K562 (cell line): Measurements from ENCODE around the gene MAML1. TPM values are rescaled to one million over a fixed set of nuclear protein-coding genes. Genes with fewer than 3 reads are reported as not detected.

Experiments
- ADNP ChIP-seq: fragments of 200-800 bp; sonication (Bioruptor generic); IDR thresholded peaks from 2 replicates; pipeline ENCODE4 v1.6.1; 2016; ENCODE audit warnings: missing genetic modification characterization, missing compliant biosample characterization
- ARHGAP35 ChIP-seq: fragments of 450-650 bp; IDR thresholded peaks from 2 replicates; pipeline ENCODE4 v1.6.1; 2018; ENCODE audit not compliant: partially characterized antibody
- ARID1B ChIP-seq: fragments of 450-650 bp; IDR thresholded peaks from 2 replicates; pipeline ENCODE4 v1.6.1; 2016; ENCODE audit warnings: antibody characterized with exemption, mild to moderate bottlenecking, inconsistent platforms
- CBFA2T3 ChIP-seq: fragments of 450-650 bp; IDR thresholded peaks from 2 replicates; pipeline ENCODE4 v1.6.1; 2017
- CCAR2 ChIP-seq: fragments of 200-400 bp; formaldehyde crosslinking; IDR thresholded peaks from 2 replicates; pipeline ENCODE4 v1.6.1; 2017; ENCODE audit warnings: mild to moderate bottlenecking, low read depth, low read length
- COPS2 ChIP-seq: fragments of 450-650 bp; conservative IDR thresholded peaks from 2 replicates; pipeline ENCODE4 v1.6.1; 2016; ENCODE audit warnings: mild to moderate bottlenecking, moderate library complexity
- HDAC6 ChIP-seq: IDR thresholded peaks from 2 replicates; pipeline ENCODE4 v1.6.1; 2012; ENCODE audit warnings: low read depth, mild to moderate bottlenecking, control low read depth, inconsistent platforms, low read length, moderate library complexity
- KLF16 ChIP-seq: IDR thresholded peaks from 2 replicates; pipeline ENCODE4 v1.6.1; 2016; ENCODE audit warnings: antibody characterized with exemption
- PHTF2 ChIP-seq: fragments of 250-450 bp; sonication (Bioruptor Pico); IDR thresholded peaks from 2 replicates; pipeline ENCODE4 v1.5.0; 2021; ENCODE audit warnings: mild to moderate bottlenecking
- RAD51 ChIP-seq: fragments of 450-650 bp; IDR thresholded peaks from 2 replicates; pipeline ENCODE4 v1.7.1; 2016; ENCODE audit warnings: low read depth, mild to moderate bottlenecking, borderline replicate concordance
- RBM17 ChIP-seq: fragments of 200-400 bp; formaldehyde crosslinking; IDR thresholded peaks from 2 replicates; pipeline ENCODE4 v1.6.1; 2017; ENCODE audit warnings: low read depth, mild to moderate bottlenecking, low read length, borderline replicate concordance
- SMAD3 ChIP-seq: fragments of 450-650 bp; formaldehyde crosslinking; conservative IDR thresholded peaks from 2 replicates; pipeline ENCODE4 v1.4.0; 2020; ENCODE audit warnings: mild to moderate bottlenecking
- SMARCA4 ChIP-seq: fragments of 450-650 bp; IDR thresholded peaks from 2 replicates; pipeline ENCODE4 v1.6.1; 2016
- SMC3 ChIP-seq: conservative IDR thresholded peaks from 2 replicates; pipeline ENCODE4 v1.6.1; 2011; ENCODE audit warnings: low read depth, low read length, improper control_type of control experiment; ENCODE audit not compliant: insufficient read depth
- SOX6 ChIP-seq: fragments of 450-650 bp; IDR thresholded peaks from 2 replicates; pipeline ENCODE4 v1.6.1; 2014; ENCODE audit warnings: mild to moderate bottlenecking
- SPI1 ChIP-seq: IDR thresholded peaks from 2 replicates; pipeline ENCODE4 v1.6.1; 2011; ENCODE audit warnings: low read depth, low read length, control low read depth, borderline replicate concordance
- TEAD4 ChIP-seq, 2 experiments: sonication (generic) in 1 of 2; formaldehyde crosslinking in 1 of 2; IDR thresholded peaks; 2 replicates each; pipeline versions ENCODE4 v1.6.1 to v1.8.0; 2012 to 2022; ENCODE audit warnings: borderline replicate concordance in 1 of 2, inconsistent platforms in 1 of 2, low read length in 1 of 2, mild to moderate bottlenecking in 1 of 2, missing genetic modification reagents in 1 of 2
- ZNF668 ChIP-seq: fragments of 250-450 bp; sonication (Bioruptor Pico); IDR thresholded peaks from 2 replicates; pipeline ENCODE4 v1.8.0; 2022; ENCODE audit warnings: mild to moderate bottlenecking, inconsistent platforms
- polyA plus RNA-seq, 8 experiments: library from polyadenylated mRNA; depleted of rRNA in 4 of 8; stranded (reverse) in 5 of 8; unstranded in 3 of 8; fragments of >200 nt; fragmentation: Nextera tagmentation in 2 of 8; fragmentation: Illumina TruSeq in 1 of 8; extraction: Ambion mirVana in 2 of 8; extraction: Trizol in 1 of 8; gene quantifications; 2 replicates each; pipeline versions ENCODE4 v1.2.1 to v1.2.3, GENCODE V29; 2011 to 2014; ENCODE audit warnings: inconsistent platforms in 1 of 8, missing spikeins in 1 of 8
- total RNA-seq, 7 experiments: library from RNA; depleted of rRNA in 6 of 7; stranded (reverse); fragments of >200 nt in 6 of 7; fragmentation: Illumina TruSeq in 2 of 7; extraction: Trizol in 2 of 7; gene quantifications; 2 replicates each; pipeline versions ENCODE4 v1.2.1 to v1.2.3, GENCODE V29; 2011 to 2021; ENCODE audit warnings: low replicate concordance in 1 of 7
- TF ChIP-seq, protein P1 (sequence below): sonication (generic); formaldehyde crosslinking; IDR thresholded peaks from 2 replicates; pipeline ENCODE4 v1.8.0; 2022; ENCODE audit warnings: missing genetic modification reagents, mild to moderate bottlenecking, borderline replicate concordance
- TF ChIP-seq, protein P2 (sequence below): sonication (generic); IDR thresholded peaks from 2 replicates; pipeline ENCODE4 v1.6.1; 2016
- TF ChIP-seq, protein P3 (sequence below): sonication (generic); formaldehyde crosslinking; IDR thresholded peaks from 2 replicates; pipeline ENCODE4 v1.8.0; 2022; ENCODE audit warnings: mild to moderate bottlenecking, missing genetic modification reagents
- TF ChIP-seq, protein P4 (sequence below): fragments of 250-450 bp; sonication (Bioruptor Pico); IDR thresholded peaks from 2 replicates; pipeline ENCODE4 v1.5.0; 2020; ENCODE audit warnings: mild to moderate bottlenecking, borderline replicate concordance
- TF ChIP-seq, protein P5 (sequence below): fragments of 250-450 bp; sonication (Bioruptor Pico); IDR thresholded peaks from 2 replicates; pipeline ENCODE4 v1.5.0; 2022; ENCODE audit warnings: mild to moderate bottlenecking

MAML1 gene
- total and polyA plus RNA-seq, 9 of the 15 experiments (the other 6 are each of a cell fraction or from before 2014, with no cell fraction given) = 0.32 to 18.4 (median 7.0) TPM

DNA sequence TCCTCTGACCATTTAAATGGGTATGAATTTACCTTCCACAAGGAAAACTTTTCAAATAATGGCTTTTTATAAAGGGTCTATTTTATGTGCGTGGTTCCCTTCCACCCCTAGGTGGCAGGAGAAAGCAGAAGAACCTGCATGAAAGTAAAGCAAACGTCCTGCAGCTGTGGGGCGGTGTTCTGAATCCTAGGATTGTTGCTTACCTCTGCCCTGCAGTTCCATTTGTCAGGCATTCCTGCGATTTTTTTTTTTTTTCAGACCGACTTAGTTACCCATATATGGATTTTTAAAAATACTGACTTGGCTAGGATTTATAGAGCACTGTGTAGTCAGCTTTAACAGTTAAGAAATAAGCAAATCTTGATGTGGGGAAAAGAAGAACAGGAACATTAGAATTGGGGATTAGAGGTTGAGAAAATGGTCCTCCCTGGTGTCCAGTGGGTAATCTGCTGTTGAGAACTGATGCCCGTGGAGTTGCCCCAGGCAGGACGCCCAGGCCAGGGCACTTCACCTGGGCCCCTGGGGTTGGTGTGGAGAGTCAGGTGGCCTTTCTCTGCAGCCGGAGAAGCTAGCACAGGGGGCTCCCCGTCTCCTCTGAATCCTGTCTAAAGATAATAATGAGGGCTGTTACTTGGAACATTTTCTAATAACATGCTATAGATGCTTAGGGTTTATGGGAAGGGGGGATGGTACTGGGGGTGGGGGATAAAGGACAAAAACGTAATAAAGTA lies 30.8 kb downstream of the MAML1 start (continued):
- TF ChIP-seq HDAC6 (no peak), CBFA2T3 (no peak), ARHGAP35 (no peak), COPS2 (no peak), SMC3 (peak; percentile 50), PHTF2 (CRISPR knock-in tag) (no peak), TEAD4 (IDR thresholded peaks at IDR 0.05; ENCODE audit: low read length) (no peak; the same call in 1 of the 2 replicates), TEAD4 (CRISPR knock-in tag; IDR thresholded peaks at IDR 0.05; ENCODE audit: borderline replicate concordance) (no peak), ZNF668 (no peak), SMAD3 (CRISPR knock-in tag) (no peak), RBM17 (no peak), SMARCA4 (no peak), KLF16 (0 out of 2 replicates have a peak, but pooled peaks have one; percentile 53), SPI1 (no peak), SOX6 (no peak), ADNP (tag) (no peak), CCAR2 (no peak), RAD51 (no peak), ARID1B (no peak)
- TF ChIP-seq, protein P1, sequence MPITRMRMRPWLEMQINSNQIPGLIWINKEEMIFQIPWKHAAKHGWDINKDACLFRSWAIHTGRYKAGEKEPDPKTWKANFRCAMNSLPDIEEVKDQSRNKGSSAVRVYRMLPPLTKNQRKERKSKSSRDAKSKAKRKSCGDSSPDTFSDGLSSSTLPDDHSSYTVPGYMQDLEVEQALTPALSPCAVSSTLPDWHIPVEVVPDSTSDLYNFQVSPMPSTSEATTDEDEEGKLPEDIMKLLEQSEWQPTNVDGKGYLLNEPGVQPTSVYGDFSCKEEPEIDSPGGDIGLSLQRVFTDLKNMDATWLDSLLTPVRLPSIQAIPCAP = no peak
- TF ChIP-seq, protein P2, sequence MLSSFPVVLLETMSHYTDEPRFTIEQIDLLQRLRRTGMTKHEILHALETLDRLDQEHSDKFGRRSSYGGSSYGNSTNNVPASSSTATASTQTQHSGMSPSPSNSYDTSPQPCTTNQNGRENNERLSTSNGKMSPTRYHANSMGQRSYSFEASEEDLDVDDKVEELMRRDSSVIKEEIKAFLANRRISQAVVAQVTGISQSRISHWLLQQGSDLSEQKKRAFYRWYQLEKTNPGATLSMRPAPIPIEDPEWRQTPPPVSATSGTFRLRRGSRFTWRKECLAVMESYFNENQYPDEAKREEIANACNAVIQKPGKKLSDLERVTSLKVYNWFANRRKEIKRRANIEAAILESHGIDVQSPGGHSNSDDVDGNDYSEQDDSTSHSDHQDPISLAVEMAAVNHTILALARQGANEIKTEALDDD = no peak
- TF ChIP-seq, protein P3, sequence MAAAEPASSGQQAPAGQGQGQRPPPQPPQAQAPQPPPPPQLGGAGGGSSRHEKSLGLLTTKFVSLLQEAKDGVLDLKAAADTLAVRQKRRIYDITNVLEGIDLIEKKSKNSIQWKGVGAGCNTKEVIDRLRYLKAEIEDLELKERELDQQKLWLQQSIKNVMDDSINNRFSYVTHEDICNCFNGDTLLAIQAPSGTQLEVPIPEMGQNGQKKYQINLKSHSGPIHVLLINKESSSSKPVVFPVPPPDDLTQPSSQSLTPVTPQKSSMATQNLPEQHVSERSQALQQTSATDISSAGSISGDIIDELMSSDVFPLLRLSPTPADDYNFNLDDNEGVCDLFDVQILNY (CRISPR knock-in tag) = no peak
- TF ChIP-seq, protein P4, sequence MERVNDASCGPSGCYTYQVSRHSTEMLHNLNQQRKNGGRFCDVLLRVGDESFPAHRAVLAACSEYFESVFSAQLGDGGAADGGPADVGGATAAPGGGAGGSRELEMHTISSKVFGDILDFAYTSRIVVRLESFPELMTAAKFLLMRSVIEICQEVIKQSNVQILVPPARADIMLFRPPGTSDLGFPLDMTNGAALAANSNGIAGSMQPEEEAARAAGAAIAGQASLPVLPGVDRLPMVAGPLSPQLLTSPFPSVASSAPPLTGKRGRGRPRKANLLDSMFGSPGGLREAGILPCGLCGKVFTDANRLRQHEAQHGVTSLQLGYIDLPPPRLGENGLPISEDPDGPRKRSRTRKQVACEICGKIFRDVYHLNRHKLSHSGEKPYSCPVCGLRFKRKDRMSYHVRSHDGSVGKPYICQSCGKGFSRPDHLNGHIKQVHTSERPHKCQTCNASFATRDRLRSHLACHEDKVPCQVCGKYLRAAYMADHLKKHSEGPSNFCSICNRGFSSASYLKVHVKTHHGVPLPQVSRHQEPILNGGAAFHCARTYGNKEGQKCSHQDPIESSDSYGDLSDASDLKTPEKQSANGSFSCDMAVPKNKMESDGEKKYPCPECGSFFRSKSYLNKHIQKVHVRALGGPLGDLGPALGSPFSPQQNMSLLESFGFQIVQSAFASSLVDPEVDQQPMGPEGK (CRISPR knock-in tag) = no peak
- TF ChIP-seq, protein P5, sequence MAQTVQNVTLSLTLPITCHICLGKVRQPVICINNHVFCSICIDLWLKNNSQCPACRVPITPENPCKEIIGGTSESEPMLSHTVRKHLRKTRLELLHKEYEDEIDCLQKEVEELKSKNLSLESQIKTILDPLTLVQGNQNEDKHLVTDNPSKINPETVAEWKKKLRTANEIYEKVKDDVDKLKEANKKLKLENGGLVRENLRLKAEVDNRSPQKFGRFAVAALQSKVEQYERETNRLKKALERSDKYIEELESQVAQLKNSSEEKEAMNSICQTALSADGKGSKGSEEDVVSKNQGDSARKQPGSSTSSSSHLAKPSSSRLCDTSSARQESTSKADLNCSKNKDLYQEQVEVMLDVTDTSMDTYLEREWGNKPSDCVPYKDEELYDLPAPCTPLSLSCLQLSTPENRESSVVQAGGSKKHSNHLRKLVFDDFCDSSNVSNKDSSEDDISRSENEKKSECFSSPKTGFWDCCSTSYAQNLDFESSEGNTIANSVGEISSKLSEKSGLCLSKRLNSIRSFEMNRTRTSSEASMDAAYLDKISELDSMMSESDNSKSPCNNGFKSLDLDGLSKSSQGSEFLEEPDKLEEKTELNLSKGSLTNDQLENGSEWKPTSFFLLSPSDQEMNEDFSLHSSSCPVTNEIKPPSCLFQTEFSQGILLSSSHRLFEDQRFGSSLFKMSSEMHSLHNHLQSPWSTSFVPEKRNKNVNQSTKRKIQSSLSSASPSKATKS (CRISPR knock-in tag) = no peak
